HEK293T (cell line): ENCODE results near the gene POMP.

Source experiments
- CTBP1 ChIP-seq: fragments of 450-650 bp; IDR thresholded peaks from 2 replicates; pipeline ENCODE4 v1.6.1; 2016; ENCODE audit warnings: borderline replicate concordance
- ELF4 ChIP-seq: fragments of 450-650 bp; IDR thresholded peaks from 2 replicates; pipeline ENCODE4 v1.6.1; 2017; ENCODE audit warnings: antibody characterized with exemption
- FOXA1 ChIP-seq: fragments of 450-650 bp; IDR thresholded peaks from 2 replicates; pipeline ENCODE4 v1.6.1; 2016; ENCODE audit warnings: mild to moderate bottlenecking
- SUZ12 ChIP-seq: fragments of 450-650 bp; IDR thresholded peaks from 2 replicates; pipeline ENCODE4 v1.6.1; 2016; ENCODE audit warnings: mild to moderate bottlenecking
- TF ChIP-seq, protein P1 (sequence below): fragments of 450-650 bp; IDR thresholded peaks from 2 replicates; pipeline ENCODE4 v1.6.1; 2016

DNA sequence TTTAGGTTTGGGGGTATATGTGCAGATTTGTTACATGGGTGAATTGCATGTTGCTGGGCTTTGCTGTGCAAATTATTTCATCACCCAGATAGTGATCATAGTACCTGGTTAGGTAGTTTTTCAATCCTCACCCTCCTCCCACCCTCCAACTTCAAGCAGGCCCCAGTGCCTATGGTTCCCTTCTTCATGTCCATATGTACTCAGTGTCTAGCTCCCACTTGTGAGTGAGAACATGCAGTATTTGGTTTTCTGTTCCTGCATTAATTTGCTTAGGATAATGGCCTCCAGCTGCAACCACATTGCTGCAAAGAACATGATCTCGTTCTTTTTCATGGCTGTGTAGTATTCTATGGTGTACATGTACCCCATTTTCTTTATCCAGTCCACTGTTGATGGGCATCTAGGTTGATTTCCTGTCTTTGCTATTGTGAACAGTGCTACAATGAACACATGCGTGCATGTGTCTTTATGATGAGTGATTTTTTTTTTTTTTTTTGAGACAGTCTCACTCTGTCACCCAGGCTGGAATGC lies 42.9 kb upstream of the POMP start:
- TF ChIP-seq ELF4 (no peak), CTBP1 (no peak), FOXA1 (no peak), SUZ12 (no peak)
- TF ChIP-seq, protein P1, sequence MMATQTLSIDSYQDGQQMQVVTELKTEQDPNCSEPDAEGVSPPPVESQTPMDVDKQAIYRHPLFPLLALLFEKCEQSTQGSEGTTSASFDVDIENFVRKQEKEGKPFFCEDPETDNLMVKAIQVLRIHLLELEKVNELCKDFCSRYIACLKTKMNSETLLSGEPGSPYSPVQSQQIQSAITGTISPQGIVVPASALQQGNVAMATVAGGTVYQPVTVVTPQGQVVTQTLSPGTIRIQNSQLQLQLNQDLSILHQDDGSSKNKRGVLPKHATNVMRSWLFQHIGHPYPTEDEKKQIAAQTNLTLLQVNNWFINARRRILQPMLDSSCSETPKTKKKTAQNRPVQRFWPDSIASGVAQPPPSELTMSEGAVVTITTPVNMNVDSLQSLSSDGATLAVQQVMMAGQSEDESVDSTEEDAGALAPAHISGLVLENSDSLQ, result no peak
